ENCODE data around the gene CCSAP.
"Not testable (repeated sequence)": the region's sequence is repeated elsewhere in the genome, so short reads cannot be mapped to it uniquely, and the experiment has no call there.

The CCSAP gene

DNA sequence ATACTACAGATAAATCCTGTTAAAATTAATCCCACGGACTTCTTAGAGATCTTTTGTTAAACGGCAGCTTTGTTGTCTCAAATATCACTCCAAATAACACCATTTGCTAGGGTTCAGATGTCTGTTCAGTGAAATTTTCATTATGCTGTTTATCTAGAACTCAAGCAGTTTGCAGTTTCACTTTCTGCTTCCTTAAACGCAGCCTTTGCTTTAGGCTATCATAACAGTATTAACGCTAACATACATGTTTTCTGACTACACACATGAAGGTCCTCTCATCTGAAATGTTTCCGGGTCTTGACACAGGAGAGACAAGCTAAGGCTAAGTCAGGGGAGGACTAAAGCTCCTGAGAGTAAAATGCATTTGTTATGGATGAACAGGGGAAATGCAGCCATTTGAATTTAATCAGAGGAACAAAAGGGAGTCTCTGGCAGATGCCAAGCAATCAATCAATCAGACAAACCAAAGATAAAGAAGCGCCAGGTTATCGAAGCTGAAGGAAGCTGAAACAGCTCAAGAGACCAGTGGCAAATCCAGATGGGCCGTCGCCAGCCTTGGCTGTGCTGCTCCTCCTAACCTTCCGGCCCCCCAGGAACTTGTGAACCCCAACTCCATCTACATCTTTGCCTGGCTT lies 16.9 kb downstream of the CCSAP start:
- DNase-seq (ENCODE audit: low read depth in 2 of 2), result no peak

DNA sequence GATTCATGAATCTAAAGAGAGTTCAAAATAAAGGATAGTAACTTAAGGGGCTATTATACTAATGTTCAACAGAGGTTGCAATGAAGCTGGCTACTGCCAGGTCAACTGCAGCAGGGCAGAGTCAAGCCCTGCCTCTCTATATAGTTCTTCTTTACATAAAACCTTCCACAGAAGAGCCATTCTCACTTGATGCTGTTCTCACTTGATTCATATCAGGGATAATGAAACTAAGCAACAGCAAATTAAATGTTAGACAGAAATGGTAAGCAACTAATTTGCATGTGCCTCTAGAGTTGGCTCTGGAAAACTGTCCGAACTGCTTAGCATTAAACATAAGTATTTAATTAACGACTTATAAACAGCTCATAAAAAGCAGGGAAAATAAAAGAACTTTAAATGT lies 17.4 kb downstream of the CCSAP start:
- no peak for DNase-seq (ENCODE audit: low read depth in 2 of 2)

DNA sequence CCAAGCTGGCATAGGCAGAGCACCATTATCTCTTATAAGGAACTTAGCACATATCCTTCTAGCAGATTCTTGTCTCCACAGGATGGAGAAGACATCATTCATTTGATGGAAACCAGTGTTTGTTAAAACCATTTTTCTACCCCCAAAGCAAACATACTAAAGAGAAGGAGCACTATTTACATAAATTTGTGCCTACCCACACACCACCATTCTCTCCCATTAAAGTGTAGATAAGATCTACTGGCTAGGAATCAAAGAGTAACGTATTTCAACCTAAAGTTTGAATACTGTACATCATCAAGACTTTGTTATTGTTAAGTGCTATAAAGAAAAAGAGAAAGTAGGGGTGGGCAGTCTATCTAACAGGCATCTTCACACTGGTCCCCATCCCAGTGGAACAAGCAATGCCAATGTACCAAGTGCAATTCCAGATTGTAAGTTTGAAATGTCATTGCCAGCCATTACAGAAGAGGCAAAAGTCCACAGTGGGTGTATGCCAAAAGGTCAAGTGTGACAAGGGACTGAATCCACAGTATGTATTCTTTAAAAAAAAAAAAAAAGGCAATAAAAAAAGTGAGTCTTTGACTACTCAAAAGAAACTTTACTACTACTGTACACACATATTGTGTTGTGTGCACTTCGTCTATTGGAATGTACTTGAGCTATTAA lies 18.8 kb downstream of the CCSAP start:
- no peak for DNase-seq (ENCODE audit: low read depth in 2 of 2)

DNA sequence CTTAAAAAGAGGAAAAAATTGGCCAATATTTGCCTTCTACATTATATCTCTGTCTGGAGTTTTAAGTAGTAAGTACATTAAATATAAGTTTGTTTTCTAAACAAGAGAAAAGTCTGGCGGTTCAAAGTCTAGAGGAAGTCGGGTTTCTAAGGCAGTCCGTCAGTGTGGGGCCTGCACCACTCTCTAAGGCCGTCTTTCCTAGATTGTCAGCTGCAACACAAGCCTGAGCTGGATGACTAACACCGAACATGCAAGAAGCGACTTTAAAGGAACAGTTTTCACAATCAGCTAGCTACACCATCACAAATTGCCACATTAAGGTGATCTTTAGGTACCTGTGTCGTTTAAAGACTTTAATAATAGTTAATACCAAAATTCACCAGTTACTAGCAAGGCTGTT lies 19.6 kb downstream of the CCSAP start:
- no peak for DNase-seq (ENCODE audit: low read depth in 2 of 2)

DNA sequence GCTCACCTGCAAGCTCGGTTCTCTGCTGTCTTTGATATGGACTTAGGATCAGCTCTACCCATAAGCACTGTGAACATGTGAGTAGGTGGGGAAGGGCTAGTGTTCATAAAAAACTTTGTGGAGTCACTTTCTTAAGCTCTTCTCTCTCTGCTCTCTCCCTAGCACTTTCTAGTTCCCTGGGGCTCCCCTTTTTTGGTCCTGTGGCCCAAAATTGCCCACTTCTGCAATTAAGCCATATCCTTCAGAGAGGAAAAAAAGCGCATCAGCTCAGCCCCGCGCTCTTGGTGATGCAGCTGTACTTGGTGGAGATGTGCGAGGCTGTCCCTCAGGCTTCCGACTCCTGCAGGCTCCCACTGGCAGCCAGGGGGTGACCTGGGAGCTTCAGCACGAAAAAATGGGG lies 23.4 kb downstream of the CCSAP start:
- DNase-seq (ENCODE audit: low read depth in 2 of 2), result no peak

DNA sequence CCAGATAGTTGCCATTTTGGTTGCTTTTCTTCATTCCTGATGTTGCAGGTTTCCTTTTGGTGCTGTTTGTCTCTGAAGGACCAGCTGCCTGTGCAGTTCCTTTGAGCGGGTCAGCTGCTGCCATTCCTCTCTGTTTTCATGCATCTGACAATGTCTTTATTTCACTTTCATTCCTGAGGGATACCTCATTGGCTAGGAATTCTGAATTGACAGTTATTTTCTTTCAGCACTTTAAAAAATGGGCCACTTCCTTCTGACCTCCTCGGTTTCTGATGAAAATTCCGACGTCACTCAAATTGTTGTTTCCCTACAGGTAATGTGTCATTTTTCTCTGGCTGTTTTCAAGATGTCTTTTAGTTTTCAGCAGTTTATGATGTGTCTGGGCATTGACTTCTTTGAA lies 24.8 kb downstream of the CCSAP start:
- no peak for DNase-seq (ENCODE audit: low read depth in 2 of 2)

DNA sequence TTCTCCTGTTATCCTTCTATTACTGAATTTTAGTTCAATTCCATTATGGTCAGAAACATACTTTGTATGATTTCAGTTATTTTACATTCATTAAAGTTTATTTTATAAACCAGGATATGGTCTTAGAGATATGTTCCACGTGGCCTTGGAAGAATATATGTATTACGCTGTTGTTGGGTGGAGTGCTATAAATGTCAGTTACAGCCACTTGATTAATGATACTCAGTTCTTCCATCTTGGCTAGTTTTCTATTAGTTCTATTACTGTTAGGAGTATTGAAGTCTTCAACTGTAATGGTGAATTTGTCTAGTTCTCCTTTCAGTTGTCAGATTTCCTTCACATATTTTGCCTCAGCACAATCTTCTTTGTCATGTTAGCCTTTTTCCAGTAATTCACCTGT lies 26.7 kb downstream of the CCSAP start:
- no peak for DNase-seq (ENCODE audit: low read depth in 2 of 2)

DNA sequence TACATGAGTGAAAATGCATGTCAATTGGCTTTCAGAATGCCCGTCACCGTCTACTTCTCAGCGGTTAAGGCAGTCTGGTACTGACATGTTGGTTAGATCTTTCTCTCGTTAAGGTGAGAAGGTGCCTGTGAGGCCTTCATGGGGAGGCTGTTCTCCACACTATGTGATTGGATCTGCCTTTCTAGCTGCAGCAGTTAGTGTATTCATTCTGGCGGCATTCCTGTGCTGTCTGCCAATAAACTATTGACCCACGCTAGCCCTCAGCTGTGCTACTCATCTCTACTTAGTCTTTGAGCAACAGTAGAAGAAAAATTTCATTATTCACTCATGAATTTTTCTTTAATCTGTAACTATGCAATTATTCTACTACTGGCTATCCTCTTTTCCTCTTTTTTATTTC lies 32.0 kb downstream of the CCSAP start:
- DNase-seq (ENCODE audit: low read depth in 2 of 2), result no peak

DNA sequence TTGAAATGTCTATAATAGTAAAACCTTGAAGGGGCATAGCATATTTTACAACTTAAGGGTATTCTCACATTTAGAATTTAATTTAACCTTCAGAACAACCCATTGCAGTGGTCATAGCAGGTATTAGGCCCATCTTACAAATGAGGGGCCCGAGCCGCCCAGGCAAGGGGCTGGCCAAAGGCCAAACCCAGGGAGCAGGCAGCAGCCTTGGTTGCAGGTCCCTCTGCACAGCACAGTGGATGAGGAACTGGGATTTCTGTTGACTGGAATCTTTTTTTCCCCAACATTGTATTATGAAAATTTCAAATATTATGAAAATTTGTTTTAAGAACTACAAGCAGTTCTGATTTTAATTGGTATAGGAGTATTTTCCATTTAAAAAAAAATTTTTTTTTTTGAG lies 33.2 kb downstream of the CCSAP start:
- no peak for DNase-seq (ENCODE audit: low read depth in 2 of 2)

DNA sequence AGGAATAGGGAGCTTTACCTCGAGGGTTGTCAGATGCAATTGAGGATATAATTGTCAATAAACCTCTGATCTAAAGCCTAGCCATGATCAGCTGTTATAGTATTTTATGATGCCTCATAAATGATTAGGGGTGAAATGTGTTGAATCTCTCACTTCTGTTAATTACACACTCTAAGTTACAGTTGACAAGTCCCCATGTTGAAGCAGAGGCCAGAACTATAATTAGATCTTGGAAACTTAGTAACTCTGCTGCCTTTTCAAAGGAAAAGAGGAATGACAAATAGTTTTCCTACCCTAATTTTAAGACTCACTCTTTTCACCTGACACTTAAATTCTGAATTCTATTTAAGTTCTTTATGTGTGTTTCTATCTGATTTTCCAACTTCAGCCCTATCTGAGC lies 33.8 kb downstream of the CCSAP start:
- no peak for DNase-seq (ENCODE audit: low read depth in 2 of 2)

DNA sequence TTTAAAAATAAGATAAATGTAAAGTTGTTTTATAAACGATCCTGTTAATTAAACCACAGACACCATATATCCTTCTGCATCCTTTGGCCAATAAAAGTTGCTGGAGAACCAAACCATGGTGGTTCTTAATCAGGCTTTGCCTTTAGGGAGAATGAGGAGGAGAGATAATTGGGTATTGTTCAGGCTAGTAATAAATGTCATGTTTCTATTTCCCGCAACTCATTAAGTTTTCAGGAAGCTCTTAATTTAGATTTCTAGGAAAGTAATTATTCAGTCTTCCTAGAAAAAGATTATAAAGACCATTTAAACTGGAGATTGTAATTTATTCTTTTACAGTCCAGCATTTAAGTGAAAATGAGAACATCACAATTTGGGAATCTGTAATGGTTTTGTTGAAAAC lies 37.5 kb downstream of the CCSAP start:
- no peak for DNase-seq (ENCODE audit: low read depth in 2 of 2)

DNA sequence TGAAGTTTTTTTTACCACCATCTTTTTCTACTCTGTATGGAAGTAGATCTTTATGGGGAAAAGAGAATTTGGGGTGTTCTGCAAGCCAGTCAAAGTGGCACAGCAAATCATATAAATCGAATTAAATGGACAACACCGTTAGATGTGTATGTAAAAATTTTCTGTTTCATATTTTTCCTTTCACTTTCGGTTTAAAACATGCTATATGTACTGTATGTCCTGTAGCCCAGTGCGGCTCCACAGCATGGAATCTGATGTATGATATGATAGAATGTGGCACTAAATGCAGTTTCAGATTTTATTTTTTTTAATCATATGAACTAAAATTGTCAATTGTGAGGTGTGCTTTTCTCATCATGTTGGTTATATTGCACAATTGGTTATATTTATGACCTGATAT lies 39.0 kb downstream of the CCSAP start:
- no peak for DNase-seq (ENCODE audit: low read depth in 2 of 2)

DNA sequence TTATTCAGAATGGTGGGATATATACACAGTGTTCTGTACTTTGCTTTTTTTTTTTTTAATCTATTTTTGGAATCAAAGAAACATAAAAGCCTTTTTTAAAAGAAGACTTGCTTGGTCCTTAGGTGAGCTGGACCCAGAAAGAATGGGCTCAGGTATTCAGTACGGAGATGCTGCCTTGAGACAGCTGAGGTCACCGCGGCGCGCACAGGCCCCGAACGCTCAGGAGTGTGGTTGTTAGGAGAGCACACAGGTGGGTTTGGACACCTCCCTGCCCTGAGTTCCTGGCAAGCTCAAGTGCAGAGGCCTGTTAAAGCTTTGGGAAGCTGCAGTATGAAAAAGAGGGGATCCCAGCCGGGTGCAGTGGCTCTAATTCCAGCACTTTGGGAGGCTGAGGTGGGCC lies 40.1 kb downstream of the CCSAP start:
- no peak for DNase-seq (ENCODE audit: low read depth in 2 of 2)

DNA sequence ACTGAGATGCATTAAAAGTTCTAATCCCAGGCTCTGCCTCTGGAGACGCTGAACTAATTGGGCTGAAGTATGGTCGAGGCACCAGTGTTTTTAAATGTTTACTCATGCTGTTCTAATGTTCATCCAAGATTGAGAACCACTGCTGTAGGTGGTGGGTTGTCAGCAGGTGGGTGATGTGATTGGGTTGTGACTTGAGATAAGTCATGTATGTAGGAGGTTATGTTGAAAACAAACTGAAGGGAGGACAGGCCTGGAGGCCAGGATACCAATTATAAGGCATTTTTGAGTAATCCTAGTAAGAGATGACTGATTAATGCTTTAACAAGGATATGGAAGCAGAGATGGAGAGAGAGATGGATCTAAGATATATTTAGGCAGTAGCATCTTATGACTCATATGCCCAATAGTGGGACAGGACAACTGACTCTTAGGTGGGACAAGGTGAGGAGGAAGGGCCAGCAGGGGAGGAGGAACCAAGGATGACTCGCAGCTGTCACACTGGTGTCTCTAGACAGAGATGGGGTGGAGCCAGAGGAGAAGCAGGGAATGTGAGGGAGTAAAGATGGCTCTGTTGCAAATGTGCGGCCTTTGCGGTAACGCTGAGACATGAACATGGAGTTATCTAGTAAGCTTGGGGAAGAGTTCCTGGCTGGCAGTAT lies 42.6 kb downstream of the CCSAP start:
- DNase-seq (ENCODE audit: low read depth in 2 of 2), result no peak

DNA sequence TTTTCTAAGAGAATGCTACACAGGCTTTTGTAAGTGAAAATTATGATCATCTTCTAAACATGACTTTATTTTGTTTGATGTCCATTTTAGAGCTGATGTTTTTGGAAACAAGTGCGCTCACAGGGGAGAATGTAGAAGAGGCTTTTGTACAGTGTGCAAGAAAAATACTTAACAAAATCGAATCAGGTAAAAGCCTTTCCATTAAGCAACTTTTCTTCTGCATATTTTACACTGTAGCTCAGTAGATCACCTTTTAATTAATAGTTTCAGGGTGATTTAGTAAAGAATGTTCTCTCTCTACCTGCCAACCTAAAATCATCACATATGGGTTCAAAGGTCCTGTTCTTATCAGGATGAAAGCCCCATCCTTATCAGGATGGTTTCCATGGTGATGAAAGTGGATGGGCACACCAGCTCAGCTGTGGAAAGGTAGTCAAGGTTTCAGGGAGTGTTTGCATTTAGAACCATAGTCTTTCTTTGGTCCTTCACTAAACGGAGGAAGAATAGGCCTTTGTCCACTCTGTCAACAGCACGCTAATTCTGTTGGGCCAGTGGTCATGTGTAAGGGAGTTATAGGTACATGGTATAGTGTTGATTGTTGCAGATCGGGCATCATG lies 43.9 kb downstream of the CCSAP start:
- DNase-seq (ENCODE audit: low read depth in 2 of 2), result no peak

DNA sequence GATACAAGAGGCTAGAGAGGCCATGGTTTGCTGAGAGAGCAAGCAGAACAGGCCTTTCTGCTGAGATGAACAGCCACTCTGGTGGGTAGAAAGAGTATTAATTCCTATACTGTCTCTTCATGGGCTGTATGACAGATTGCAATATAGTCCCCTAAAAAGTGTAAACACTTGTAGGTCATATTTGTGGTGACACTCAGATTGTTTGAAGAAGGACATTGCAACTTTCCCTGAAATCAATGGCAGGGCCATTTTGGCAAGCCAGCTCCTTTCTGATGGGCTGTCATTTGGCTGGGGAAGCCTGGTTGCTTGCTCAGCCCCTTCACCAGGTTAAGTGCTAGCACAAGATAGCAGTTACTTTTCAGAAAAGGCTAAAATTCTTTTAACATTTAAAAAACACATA lies 44.4 kb downstream of the CCSAP start:
- DNase-seq (ENCODE audit: low read depth in 2 of 2), result no peak

DNA sequence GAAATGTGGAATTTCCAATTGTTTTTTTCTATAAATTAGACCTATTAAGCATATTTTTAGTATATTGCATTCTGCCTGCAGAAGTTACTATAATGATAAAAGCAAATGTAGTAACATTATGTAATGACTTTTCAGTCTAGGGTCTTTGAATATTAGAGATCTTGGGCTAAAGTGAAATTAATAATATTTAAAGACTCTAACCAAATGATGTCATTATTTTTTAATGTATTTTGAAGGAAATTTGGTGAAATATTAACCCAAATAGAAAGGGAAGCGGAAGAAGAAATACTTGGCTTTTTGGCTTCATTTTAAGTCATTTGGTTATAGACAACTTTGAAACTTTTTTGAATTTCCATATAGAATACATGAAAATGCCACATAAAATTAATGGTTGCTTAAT lies 45.1 kb downstream of the CCSAP start:
- DNase-seq (ENCODE audit: low read depth in 2 of 2), result no peak

DNA sequence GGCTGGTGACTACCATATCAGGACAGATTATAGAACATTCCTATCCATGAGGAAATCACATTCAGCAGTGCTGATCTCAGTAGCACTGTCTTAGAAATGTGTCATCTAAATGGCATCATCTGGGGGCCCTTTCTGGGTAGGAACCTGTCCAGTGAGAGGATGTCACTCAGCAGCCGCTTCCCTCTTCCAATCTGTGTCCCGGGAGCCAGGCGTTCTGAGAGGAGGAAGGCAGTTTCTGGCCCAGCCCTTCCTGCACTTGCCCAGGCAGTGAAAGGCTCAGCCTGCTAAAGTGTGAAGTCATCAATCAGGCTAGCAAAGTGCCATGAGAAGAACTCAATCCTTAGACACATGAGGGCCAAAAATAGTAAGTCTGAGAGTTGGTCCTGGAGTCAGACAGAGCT lies 46.3 kb downstream of the CCSAP start:
- no peak for DNase-seq (ENCODE audit: low read depth in 2 of 2)

DNA sequence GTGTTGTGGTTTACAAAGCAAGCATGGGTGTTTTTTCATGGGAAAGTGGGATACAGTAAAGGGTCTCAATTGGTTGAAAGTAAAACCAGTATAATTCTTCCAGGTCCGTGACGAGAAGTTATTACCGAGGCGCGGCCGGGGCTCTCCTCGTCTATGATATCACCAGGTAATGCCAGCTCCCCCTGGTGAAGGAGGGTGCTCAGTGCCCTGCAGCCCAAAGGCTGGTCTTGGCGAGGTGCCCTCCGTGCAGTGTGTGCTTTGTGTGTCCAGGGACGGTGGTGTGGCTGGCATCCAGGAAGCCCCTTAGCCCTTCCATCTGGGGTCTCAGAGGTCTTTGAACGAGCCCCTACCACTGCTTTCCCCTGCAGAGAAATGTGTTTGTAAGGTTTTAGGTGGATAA lies 47.1 kb downstream of the CCSAP start:
- DNase-seq (ENCODE audit: low read depth in 2 of 2), result no peak

DNA sequence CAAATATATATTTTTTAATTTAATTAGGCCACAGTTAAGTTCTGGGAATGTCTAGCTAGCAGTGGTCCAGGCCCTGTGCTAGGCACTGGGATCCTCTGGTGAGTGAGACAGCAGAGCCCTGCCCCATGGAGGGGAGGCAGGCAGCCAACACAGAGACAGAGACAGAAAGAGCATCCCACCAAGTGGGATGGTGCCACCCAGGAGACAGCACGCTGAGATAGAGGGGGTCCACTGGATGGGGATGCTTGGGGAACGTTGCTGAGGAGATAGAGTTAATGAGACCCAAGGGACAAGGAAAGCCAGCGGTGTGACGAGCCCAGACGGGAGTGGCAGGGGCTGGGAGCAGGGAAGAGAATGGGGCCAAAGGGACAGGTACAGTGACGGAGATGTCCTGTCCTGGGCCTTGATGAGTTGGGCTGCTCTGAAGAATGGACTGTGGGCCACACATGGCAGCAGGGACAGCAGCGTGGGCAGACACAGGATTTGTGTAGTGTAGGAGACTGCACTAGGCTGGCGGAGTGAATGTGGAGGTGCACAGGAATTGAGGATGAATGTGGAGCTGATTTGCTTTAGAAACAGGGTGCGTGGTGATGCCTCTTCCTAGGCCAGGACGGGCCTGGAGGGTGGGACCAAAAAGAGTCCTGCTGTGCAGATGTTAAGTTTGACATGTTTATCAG lies 49.2 kb downstream of the CCSAP start:
- DNase-seq (ENCODE audit: low read depth in 2 of 2), result no peak

DNA sequence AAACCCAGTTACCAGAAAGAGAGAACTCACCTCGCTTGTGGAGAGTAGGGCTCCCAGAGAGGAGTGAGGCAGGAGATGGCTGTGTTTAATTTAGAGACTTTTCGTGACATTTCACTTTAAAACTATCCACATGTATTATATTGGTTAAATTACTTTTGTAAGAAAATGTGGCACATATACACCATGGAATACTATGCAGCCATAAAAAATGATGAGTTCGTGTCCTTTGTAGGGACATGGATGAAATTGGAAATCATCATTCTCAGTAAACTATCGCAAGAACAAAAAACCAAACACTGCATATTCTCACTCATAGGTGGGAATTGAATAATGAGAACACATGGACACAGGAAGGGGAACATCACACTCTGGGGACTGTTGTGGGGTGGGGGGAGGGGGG lies 51.2 kb downstream of the CCSAP start:
- not testable (repeated sequence) for DNase-seq (ENCODE audit: low read depth in 2 of 2)

DNA sequence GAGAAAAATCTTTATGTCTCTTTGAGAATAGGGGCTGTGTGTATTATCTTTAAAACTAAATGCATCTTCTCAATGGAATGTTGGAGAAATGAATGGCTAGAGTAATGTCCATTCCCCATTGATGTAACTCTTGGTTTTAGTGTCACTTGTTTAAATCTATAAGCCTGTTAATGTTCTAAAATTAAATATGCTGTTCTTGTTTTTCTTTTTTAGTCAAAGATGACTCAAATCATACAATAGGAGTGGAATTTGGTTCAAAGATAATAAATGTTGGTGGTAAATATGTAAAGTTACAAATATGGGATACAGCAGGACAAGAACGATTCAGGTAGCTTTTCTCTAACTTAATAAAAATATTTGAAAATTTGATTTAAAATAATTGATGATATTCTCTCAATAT lies 54.3 kb downstream of the CCSAP start:
- no peak for DNase-seq (ENCODE audit: low read depth in 2 of 2)

DNA sequence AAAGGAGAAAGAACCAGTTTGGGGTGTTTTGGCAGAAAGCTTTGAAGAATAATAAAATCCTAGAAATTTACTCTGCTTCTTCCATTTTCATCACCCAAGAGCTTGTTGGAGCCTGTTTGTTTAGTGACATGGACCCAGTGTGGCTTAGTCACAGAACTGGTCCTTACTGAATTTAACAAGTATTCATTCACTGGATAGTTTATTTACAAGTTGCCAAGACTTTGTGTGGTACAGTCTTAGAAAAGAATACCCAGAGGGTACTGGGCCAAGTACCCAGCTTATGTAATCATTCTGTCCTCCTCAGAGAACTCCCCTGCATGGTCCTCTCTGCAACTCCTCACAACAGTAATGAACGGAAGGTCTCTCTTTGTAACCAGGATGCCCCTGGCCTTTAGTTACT lies 55.6 kb downstream of the CCSAP start:
- DNase-seq (ENCODE audit: low read depth in 2 of 2), result no peak

Measured in stimulated activated CD8-positive, alpha-beta memory T cell treated with anti-CD3 and anti-CD28 coated beads, Interleukin-2, amount 100 ng/mL, for 48 hours (primary cell).